NCI-H524 treated with DMSO at 0.1 percent for 48 hours (cell line): Measurements from ENCODE around the gene RFX8.
A peak's percentile ranks its signal among the peaks of the same experiment; 100 is the strongest.
"Not testable (repeated sequence)": the region's sequence is repeated elsewhere in the genome, so short reads cannot be mapped to it uniquely, and the experiment has no call there.

ENCODE experiments used
- DNase-seq: peaks from one replicate; lab custom pipeline; 2025; lab: John Stamatoyannopoulos, UW

Gene RFX8

GRCh38 chr2:101486258-101486701 is 11.4 kb upstream of the RFX8 start:
- no peak for DNase-seq

GRCh38 chr2:101485856-101486255 is 10.9 kb upstream of the RFX8 start:
- DNase-seq: no peak

DNA sequence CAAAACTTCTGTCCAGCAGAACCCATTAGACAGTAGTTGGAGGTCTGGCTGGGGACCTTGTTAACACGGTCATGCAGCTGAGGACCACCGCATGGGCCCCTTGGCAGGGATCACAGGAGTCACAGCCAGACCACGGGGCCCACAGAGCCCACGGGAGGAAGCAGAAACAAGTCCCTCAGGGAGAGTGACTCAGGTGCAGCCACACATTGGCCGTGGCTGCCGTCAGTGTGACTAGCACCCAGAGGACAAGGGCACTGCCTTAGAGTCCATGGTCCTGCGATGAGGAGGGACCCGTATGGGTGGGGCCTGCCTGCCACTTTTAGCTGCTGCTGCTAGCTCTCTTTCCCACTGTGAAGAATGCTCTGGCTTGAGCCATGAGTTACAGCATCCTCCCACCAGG is 5.9 kb upstream of the RFX8 start:
- DNase-seq: no peak

DNA sequence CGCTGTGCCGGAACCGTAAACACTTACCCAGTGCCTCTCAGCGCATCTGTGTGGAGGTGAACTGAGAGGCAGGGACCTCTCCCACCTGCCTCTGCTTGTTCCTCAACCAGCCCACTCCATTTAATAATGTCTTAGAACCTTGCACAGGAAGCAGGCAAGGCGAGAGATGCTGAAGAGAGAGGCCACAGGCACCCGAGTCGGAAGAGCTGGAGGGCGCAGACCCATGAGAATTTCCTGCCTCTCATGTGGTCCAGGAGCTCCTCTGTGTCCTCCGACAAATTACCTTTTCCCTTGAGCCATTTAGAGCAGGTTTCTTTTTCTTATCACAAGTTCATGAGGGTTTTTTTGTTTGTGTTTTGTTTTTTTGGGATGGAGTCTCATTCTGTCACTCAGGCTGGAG is 4.9 kb upstream of the RFX8 start:
- DNase-seq: no peak

- DNase-seq: peak; percentile 13
Measured at GRCh38 chr2:101479328-101479727, 4.4 kb upstream of the RFX8 start.

GRCh38 chr2:101478181-101479001 is 3.5 kb upstream of the RFX8 start:
- DNase-seq: no peak

- no peak for DNase-seq
Measured at GRCh38 chr2:101477556-101477955, 2.6 kb upstream of the RFX8 start.

GRCh38 chr2:101476605-101477208 is 1.8 kb upstream of the RFX8 start:
- no peak for DNase-seq

GRCh38 chr2:101473911-101474701 is 806 bp downstream of the RFX8 start:
- DNase-seq: no peak

DNA sequence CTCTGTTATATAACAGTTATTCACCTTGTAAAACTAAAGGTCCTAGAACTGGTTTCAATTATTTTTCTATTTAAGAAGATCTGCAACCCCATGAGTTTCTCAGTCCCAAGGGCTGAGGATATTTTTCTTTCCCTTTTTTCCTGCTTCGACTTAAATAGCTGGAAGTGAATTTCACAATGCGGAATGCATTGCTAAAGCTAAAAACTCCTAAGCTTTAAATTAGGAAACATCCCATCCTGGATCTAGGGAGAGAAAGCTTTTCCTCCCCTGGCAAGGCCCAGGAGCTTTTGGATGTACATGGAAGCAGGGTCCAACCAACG is 1.4 kb downstream of the RFX8 start:
- no peak for DNase-seq

- no peak for DNase-seq
Measured at GRCh38 chr2:101469863-101470262, 5.0 kb downstream of the RFX8 start.

- DNase-seq: no peak
Measured at GRCh38 chr2:101467306-101467705, 7.6 kb downstream of the RFX8 start.

DNA sequence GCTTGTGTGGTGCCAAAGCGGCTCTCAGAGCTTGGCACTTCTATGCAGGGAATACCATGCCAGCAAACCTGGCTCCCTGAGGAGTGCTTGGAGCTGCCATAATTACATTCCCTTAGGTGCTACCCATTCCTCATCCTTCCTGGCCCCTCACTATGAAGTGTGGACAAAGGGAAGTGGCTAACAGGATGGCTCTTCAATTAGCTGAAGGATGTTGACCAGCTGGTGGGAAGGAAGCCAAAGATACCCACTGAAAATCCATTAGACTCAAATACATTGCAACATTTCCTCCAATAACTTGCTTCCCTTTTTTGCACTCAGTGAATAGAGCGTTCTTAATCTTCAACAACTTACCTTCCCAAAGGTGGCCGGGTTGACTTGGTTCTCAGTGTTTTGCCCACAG is 8.5 kb downstream of the RFX8 start:
- DNase-seq: no peak

- DNase-seq: no peak
Measured at GRCh38 chr2:101464841-101465240, 10.1 kb downstream of the RFX8 start.

DNA sequence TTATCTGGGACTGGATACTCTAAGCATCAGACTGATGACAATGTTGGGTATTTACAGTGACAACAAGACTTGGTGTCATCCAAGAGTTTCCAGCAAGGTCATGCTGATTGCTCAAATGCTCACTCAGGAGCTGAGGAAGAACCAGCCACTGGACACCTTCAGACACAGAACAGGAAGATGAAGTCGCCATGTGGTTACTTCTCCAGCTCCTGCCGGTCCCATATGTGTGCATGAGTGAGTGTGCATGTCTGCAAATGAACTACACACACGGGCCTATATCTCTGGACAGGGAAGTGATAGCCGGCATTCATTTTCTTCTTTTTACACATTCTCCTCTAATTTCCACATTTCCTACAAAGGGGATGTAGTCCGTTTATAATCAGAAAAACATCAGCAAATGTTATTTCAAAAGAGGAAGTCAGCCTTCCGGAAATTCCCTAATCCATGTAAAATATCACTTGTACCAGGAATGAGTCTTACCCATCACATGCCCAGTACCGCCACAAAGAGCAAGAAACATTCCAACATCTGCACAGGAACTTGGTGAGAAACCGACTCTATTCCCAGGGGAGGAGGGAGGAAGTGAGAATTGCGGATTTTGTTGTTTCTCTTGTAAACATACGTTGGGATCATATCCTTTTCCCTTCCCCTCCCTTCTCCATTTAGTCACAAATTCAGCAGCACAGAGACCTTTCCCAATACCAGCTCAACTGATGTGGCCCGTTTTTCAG is 10.8 kb downstream of the RFX8 start:
- DNase-seq: no peak

DNA sequence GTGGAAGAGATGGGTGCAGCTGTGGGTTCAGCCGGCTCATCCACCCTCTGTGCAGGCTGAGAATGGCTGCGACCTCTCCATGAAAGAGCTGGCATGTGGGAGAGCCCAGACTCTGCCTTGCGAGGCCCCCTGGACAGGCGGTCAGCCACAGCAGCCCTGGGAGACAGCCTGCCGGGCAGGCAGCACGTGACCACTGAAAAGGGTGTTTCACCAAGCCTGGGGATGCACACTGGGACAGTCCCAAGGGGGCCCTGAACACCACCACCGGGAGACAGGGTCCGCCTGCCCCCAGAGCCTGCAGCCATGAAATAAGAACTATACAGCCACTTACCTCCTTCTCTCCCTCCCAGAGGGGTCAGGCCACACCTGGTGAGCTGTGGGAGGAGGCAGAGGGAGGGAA is 11.5 kb downstream of the RFX8 start:
- DNase-seq: no peak

- no peak for DNase-seq
Measured at GRCh38 chr2:101461381-101461780, 13.5 kb downstream of the RFX8 start.

- DNase-seq: not testable (repeated sequence)
Measured at GRCh38 chr2:101454408-101454807, 20.5 kb downstream of the RFX8 start.

GRCh38 chr2:101450965-101451364 is 23.9 kb downstream of the RFX8 start:
- DNase-seq: no peak

DNA sequence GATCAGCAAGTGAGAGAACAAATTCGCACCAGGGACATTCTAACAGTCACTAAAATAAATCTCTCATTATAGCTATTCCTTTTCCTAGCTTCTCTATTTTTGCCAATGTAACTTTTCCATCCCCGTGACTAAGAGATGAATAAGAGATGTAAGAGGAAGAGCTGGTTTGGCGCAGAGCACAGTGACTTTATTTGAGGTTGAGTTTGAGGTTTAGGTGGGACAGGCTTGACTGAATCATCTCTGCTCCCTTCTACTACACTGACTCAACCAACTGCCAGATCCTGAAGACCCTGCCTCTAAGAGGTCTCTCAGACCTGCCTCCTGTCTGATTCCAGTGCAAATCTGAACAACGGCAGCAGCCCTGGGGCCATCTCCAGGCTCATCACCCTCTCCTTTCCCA is 28.0 kb downstream of the RFX8 start:
- no peak for DNase-seq

GRCh38 chr2:101442667-101443061 is 32.2 kb downstream of the RFX8 start:
- no peak for DNase-seq

- DNase-seq: no peak
Measured at GRCh38 chr2:101442042-101442666, 32.8 kb downstream of the RFX8 start.
